Smooth muscle cell of the brain vasculature (primary cell): ENCODE data around the gene TBX4.

Source experiments
- DNase-seq: peaks from one replicate; pipeline ENCODE4 v3.0.0-alpha.2; 2012; ENCODE audit warnings: low read depth, low spot score

TBX4 gene

GRCh38 chr17:61452301-61453290, at the start of gene TBX4:
Gene TBX4, plus strand, starts transcription at chr17:61452422. Its CDS starts 4,069 bp downstream, at chr17:61456491.
- no peak for DNase-seq

GRCh38 chr17:61402978-61403800, 49.0 kb upstream of the TBX4 start:
- no peak for DNase-seq

- DNase-seq, result no peak
Measured at GRCh38 chr17:61403801-61404662, 48.2 kb upstream of the TBX4 start.

GRCh38 chr17:61404663-61404912, 47.6 kb upstream of the TBX4 start:
- DNase-seq, result no peak

- DNase-seq, result no peak
Measured at GRCh38 chr17:61404913-61405685, 47.1 kb upstream of the TBX4 start.

- DNase-seq, result no peak
Measured at GRCh38 chr17:61405686-61406536, 46.3 kb upstream of the TBX4 start.

- DNase-seq, result no peak
Measured at GRCh38 chr17:61406537-61406845, 45.7 kb upstream of the TBX4 start.

GRCh38 chr17:61406971-61407911, 45.0 kb upstream of the TBX4 start:
- no peak for DNase-seq

GRCh38 chr17:61408151-61409041, 43.8 kb upstream of the TBX4 start:
- no peak for DNase-seq

GRCh38 chr17:61409301-61410112, 42.7 kb upstream of the TBX4 start:
- DNase-seq, result no peak

- no peak for DNase-seq
Measured at GRCh38 chr17:61410141-61411010, 41.8 kb upstream of the TBX4 start.

GRCh38 chr17:61411011-61411260, 41.3 kb upstream of the TBX4 start:
- DNase-seq, result no peak

GRCh38 chr17:61411261-61412142, 40.7 kb upstream of the TBX4 start:
- no peak for DNase-seq

- peak; percentile 67 for DNase-seq
Measured at GRCh38 chr17:61412143-61412859, 39.9 kb upstream of the TBX4 start.
